GM19193 (cell line): Measurements from ENCODE around the gene ZNF521.

ENCODE experiments used
- POLR2A ChIP-seq: IDR thresholded peaks from 4 replicates; pipeline ENCODE4 v1.6.1; 2011; ENCODE audit not compliant: insufficient read depth, insufficient read length; ENCODE audit errors: extremely low read depth

The ZNF521 gene

DNA sequence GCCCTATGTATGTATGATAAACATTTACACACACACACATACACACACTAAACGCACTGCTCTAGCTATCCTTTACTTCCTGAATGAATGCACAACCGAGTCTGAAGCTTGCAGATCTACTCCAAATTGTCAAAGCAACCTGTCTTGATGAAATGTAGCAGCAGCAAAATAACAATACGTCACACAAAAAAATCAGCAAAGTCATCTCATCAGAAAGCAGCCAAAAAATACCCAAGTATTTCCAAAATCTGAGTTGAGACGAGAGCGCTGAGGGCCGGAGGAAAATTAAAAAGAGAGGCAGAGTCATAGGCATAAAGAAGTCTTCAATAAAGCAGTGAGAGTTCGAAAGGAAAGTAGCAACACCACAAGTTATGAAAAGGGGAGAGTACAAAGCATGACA lies 67.7 kb downstream of the ZNF521 start:
- no peak for TF ChIP-seq POLR2A

DNA sequence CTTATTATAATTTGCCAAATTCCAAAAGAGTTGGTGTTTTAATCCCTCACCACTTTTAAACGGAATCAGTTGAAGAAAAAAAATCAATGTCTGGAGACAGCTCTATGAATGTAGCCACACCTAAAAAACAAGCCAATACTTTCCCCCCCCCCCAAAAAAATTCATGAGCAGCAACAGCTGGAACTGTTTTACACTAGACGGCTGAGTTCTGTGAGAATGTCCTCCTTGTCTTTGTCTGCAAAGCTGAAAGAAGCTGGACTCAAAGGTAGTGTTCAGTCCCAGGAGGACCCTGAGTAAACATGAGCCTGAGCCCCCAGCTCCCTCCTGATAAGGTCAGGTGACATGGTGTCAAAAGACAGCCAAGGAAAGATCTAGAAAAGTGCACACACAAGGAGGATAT lies 68.2 kb downstream of the ZNF521 start:
- no peak for TF ChIP-seq POLR2A

GRCh38 chr18:25282896-25283703 lies 68.9 kb downstream of the ZNF521 start:
- no peak for TF ChIP-seq POLR2A

DNA sequence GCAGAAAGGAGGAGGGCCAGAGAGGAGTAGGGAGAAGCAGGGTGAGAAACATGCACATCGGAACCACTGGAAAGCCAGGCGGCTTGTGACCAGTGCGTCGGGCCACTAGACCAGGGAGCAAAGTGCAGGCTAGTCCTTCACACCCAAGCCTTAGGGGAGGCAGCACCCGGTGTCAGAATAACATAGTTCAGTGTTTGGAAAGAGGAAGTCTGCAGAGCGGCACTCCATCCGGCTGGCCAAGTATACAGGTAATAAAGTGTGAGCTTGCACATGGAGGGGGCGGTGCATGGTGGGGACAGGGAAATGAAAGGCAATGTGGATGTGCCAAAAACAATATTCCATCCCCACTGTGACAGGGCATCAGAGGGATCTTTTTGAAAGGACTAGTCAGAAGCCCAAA lies 69.7 kb downstream of the ZNF521 start:
- TF ChIP-seq POLR2A = no peak

GRCh38 chr18:25281556-25281955 lies 70.4 kb downstream of the ZNF521 start:
- TF ChIP-seq POLR2A = no peak

GRCh38 chr18:25279961-25280360 lies 72.0 kb downstream of the ZNF521 start:
- no peak for TF ChIP-seq POLR2A

DNA sequence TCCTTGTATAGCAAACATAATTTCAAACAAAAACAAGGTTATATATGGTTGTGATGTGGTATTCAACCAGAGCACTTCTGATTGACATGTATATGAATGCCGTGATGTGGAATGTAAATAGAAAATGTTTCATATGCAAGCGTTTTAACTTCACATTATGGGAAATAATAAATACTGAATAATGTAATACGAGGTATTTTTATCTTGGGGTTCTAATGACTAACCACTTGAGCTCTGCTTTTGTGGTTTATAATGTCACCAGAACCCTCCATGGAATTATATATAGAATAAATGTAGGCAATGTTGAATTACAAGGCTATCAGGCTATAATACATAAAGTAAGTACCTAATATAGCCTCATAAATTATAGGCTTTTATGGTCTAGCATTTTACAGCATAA lies 72.4 kb downstream of the ZNF521 start:
- no peak for TF ChIP-seq POLR2A

- TF ChIP-seq POLR2A = no peak
Observed at GRCh38 chr18:25279133-25279532, 72.8 kb downstream of the ZNF521 start.

- TF ChIP-seq POLR2A = no peak
Observed at GRCh38 chr18:25278394-25278793, 73.6 kb downstream of the ZNF521 start.

DNA sequence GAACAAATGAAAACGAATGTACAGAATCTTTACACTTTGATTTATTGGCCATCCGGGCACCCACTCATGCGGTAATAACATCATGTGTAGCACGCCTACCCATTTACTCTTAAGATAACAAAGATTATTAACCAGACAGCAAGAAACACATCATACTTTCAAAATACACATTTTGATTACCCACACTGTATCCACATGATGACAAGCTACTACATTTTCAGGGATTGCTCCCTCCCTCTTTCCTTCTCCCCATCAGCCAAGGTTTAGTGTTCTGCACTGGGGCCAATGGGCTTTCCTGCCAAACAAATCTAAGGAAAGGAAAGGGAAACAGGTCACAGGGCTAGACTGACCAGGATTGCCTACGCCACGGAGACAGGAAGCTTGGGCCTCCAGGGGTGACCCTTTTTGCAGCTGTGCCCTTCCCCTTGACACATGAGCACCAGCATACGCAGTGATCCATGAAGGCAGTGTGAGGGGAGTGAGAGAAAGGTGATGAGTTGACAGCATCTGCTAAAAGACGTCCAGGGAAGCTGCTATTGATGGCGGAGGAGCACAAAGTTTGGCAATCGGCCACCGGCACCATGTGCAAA lies 76.5 kb downstream of the ZNF521 start:
- no peak for TF ChIP-seq POLR2A

- TF ChIP-seq POLR2A = no peak
Observed at GRCh38 chr18:25274926-25275325, 77.0 kb downstream of the ZNF521 start.

- TF ChIP-seq POLR2A = no peak
Observed at GRCh38 chr18:25262920-25263319, 89.0 kb downstream of the ZNF521 start.

GRCh38 chr18:25261768-25262167 lies 90.2 kb downstream of the ZNF521 start:
- no peak for TF ChIP-seq POLR2A

GRCh38 chr18:25256439-25256838 lies 95.5 kb downstream of the ZNF521 start:
- TF ChIP-seq POLR2A = no peak

DNA sequence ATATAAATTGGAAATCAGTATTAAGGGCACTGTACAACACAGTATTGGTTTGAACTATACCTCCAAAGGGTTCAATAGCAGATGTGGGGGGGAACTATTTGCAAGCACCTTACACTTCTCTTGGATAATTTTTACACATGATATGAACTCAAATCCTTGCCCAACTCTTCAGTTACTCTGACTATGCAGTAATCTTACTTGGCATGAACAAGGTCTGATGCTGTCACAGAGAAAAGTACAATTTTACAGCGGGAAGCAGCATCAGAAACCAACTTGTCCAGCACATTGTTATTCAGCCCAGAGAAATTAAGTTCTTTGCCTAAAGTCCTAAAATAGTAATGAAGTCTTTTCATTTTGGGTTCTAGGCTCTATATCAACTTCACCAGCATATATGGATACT lies 98.2 kb downstream of the ZNF521 start:
- TF ChIP-seq POLR2A = no peak

GRCh38 chr18:25253136-25253535 lies 98.8 kb downstream of the ZNF521 start:
- TF ChIP-seq POLR2A = no peak
